ENCODE measurements around the gene RASA3. TPM values are rescaled to one million over a fixed set of nuclear protein-coding genes. Genes with fewer than 3 reads are reported as not detected.
"Not testable (repeated sequence)": the region's sequence is repeated elsewhere in the genome, so short reads cannot be mapped to it uniquely, and the experiment has no call there.

RASA3 gene
- total and polyA plus RNA-seq, 11 donors = 4.8 to 24.2 (median 9.7) TPM

GRCh38 chr13:114162533-114162922, 30.1 kb upstream of the RASA3 start:
- H3K9me3 ChIP-seq = no peaks in the 10 kb centered on the region
- no peak overlapping the region for H3K4me3 ChIP-seq
- intact Hi-C loops (cut with DNase I) = no loop called here
- 83 to 89% (median 88%) methylated on average over 16 of the region's 16 CpGs for WGBS, 4 donors
- no peaks in the 10 kb centered on the region for H3K36me3 ChIP-seq
- H3K27ac ChIP-seq = peak overlapping the region in 1 of 12 donors; percentile 63
- DNase-seq (no peak), ATAC-seq (no peak)
- TF ChIP-seq, protein P1, sequence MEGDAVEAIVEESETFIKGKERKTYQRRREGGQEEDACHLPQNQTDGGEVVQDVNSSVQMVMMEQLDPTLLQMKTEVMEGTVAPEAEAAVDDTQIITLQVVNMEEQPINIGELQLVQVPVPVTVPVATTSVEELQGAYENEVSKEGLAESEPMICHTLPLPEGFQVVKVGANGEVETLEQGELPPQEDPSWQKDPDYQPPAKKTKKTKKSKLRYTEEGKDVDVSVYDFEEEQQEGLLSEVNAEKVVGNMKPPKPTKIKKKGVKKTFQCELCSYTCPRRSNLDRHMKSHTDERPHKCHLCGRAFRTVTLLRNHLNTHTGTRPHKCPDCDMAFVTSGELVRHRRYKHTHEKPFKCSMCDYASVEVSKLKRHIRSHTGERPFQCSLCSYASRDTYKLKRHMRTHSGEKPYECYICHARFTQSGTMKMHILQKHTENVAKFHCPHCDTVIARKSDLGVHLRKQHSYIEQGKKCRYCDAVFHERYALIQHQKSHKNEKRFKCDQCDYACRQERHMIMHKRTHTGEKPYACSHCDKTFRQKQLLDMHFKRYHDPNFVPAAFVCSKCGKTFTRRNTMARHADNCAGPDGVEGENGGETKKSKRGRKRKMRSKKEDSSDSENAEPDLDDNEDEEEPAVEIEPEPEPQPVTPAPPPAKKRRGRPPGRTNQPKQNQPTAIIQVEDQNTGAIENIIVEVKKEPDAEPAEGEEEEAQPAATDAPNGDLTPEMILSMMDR (IDR thresholded peaks at IDR 0.05) = no peak
- TF ChIP-seq POLR2A (IDR thresholded peaks at IDR 0.05) = no peak
- H3K4me1 ChIP-seq = peaks cover 0 to 38% (median 7%) of the 10 kb centered on the region in 12 donors
- peaks cover 0 to 19% (median 0%) of the 10 kb centered on the region in 9 donors for H3K27me3 ChIP-seq

DNA sequence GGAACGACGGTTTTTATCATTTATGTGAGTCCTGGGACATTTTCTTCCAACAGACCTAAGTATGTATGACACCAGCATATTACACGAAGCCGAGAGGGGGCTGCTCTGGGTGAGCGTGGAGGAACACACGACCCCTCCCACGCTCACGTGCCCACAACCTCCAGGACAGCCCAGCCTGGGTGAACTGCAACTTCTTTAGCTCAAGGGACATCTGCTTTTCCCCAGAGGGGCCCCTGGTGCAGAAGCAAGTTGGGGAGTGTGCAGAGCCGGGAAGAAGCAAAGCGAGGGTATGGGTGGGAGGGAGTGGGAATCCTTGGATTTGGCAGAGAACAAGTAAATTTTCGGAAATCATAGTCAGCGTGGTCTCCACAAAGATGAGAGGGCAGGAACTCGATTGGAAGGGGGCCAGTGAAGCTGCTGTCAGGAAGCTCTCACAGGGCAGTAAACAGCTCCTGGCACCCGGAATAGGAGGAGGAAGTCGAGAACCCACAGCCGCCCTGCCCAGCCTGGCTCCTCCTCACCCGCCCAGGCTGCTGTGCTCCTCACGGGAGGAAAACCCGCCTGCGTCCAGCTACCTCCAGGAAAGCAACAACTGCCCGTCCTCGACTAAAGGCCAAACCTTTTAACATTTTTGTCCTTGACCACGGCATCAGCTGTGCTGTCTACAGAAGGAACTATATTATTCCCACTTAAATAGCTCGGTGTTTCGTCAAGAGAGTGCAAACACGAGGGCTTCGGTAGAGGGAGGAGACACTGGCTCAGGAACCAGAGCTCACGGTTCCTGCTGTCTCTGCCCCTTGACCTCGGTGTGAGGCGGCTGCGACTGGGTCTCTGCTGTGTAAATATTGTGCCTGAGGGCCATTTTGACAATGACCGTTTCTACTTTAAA, 29.5 kb upstream of the RASA3 start:
- WGBS, 4 donors = 37 to 54% (median 41%) methylated on average over 29 to 32 of the region's 32 CpGs
- H3K4me3 ChIP-seq = peak overlapping the region in 2 of 12 donors; percentile 9 to 23

GRCh38 chr13:114161028-114161556, 28.7 kb upstream of the RASA3 start:
- intact Hi-C loops (cut with DNase I) = no loop called here
- peak overlapping the region in 1 of 12 donors; percentile 63 for H3K27ac ChIP-seq
- no peak for DNase-seq
- H3K4me1 ChIP-seq = peaks cover 0 to 27% (median 4%) of the 10 kb centered on the region in 12 donors
- 90 to 95% (median 92%) methylated on average over 44 to 47 of the region's 47 CpGs for WGBS, 4 donors
- no peak for ATAC-seq
- peaks cover 0 to 19% (median 0%) of the 10 kb centered on the region in 9 donors for H3K27me3 ChIP-seq
- H3K4me3 ChIP-seq = no peak overlapping the region
- H3K36me3 ChIP-seq = no peaks in the 10 kb centered on the region
- TF ChIP-seq POLR2A (IDR thresholded peaks at IDR 0.05) = no peak
- TF ChIP-seq, protein P1 (IDR thresholded peaks at IDR 0.05) = no peak
- H3K9me3 ChIP-seq = no peaks in the 10 kb centered on the region

More for the DNA sequence above, 29.5 kb upstream of the RASA3 start:
- peak in 4 of 5 donors; percentile 44 to 63 (median 56) for DNase-seq
- intact Hi-C loops (cut with DNase I) = no loop called here
- no peaks in the 10 kb centered on the region for H3K9me3 ChIP-seq
- TF ChIP-seq POLR2A (IDR thresholded peaks at IDR 0.05) = no peak
- TF ChIP-seq, protein P1 (IDR thresholded peaks at IDR 0.05) = no peak
- peaks cover 0 to 19% (median 0%) of the 10 kb centered on the region in 9 donors for H3K27me3 ChIP-seq
- ATAC-seq = peak in 3 of 4 donors; percentile 52 to 72 (median 57)
- H3K27ac ChIP-seq = peak overlapping the region in 1 of 12 donors; percentile 63
- no peaks in the 10 kb centered on the region for H3K36me3 ChIP-seq
- H3K4me1 ChIP-seq = peaks cover 0 to 31% (median 6%) of the 10 kb centered on the region in 12 donors

- DNase-seq; H3K27ac ChIP-seq; H3K4me3 ChIP-seq; intact Hi-C loops (cut with DNase I); H3K9me3 ChIP-seq; ATAC-seq; H3K36me3 ChIP-seq: not testable (repeated sequence)
- Histone ChIP-seq H3K27me3 (peaks cover 0 to 17% (median 0%) of the 10 kb centered on the region in 9 donors), H3K4me1 (peaks cover 0 to 23% (median 2%) of the 10 kb centered on the region in 12 donors)
- 84 to 94% (median 89%) methylated on average over 13 of the region's 13 CpGs for WGBS, 4 donors
Observed at GRCh38 chr13:114158869-114159666, 26.6 kb upstream of the RASA3 start.
